GM12878 (cell line): Measurements from ENCODE around the gene LENG1. TPM values are rescaled to one million over a fixed set of nuclear protein-coding genes. Genes with fewer than 3 reads are reported as not detected.

ENCODE experiments used
- CEBPZ ChIP-seq: fragments of 150-350 bp; IDR thresholded peaks from 2 replicates; pipeline ENCODE4 v1.6.1; 2016; ENCODE audit warnings: low read depth, low read length
- CREM ChIP-seq: IDR thresholded peaks from 2 replicates; pipeline ENCODE4 v1.6.1; 2014; ENCODE audit warnings: antibody characterized with exemption, low read depth
- EED ChIP-seq: sonication (generic); IDR thresholded peaks from 2 replicates; pipeline ENCODE4 v1.6.1; 2016; ENCODE audit warnings: antibody characterized with exemption, low read depth
- ETV6 ChIP-seq, 2 experiments: fragments of 450-650 bp in 1 of 2; IDR thresholded peaks in 1 of 2; conservative IDR thresholded peaks in 1 of 2; 2 replicates each; pipeline ENCODE4 v1.6.1; 2014; ENCODE audit warnings: antibody characterized with exemption in 1 of 2, borderline replicate concordance in 1 of 2, low read depth in 1 of 2, mild to moderate bottlenecking in 1 of 2, moderate library complexity in 1 of 2
- IRF3 ChIP-seq: fragments of 450-650 bp; IDR thresholded peaks from 2 replicates; pipeline ENCODE4 v1.6.1; 2014; ENCODE audit warnings: mild to moderate bottlenecking
- JUNB ChIP-seq: IDR thresholded peaks from 2 replicates; pipeline ENCODE4 v1.6.1; 2016; ENCODE audit warnings: antibody characterized with exemption, mild to moderate bottlenecking
- MAX ChIP-seq: IDR thresholded peaks from 2 replicates; pipeline ENCODE4 v1.6.1; 2012; ENCODE audit warnings: low read depth, low read length, improper control_type of control experiment
- PAX8 ChIP-seq: fragments of 450-650 bp; IDR thresholded peaks from 2 replicates; pipeline ENCODE4 v1.6.1; 2017; ENCODE audit warnings: mild to moderate bottlenecking, moderate library complexity
- RAD21 ChIP-seq: IDR thresholded peaks from 2 replicates; pipeline ENCODE4 v1.6.1; 2011; ENCODE audit warnings: mild to moderate bottlenecking, low read depth, low read length, moderate library complexity; ENCODE audit not compliant: insufficient read depth
- RAD51 ChIP-seq: fragments of 450-650 bp; IDR thresholded peaks from 2 replicates; pipeline ENCODE4 v1.6.1; 2016; ENCODE audit warnings: moderate library complexity, mild to moderate bottlenecking, inconsistent platforms
- RBBP5 ChIP-seq: fragments of 200-600 bp; sonication (generic); conservative IDR thresholded peaks from 2 replicates; pipeline ENCODE4 v1.6.1; 2016
- RFX5 ChIP-seq: IDR thresholded peaks from 2 replicates; pipeline ENCODE4 v1.6.1; 2011; ENCODE audit warnings: low read depth, low read length, improper control_type of control experiment
- SMAD5 ChIP-seq: IDR thresholded peaks from 2 replicates; pipeline ENCODE4 v1.6.1; 2016; ENCODE audit warnings: antibody characterized with exemption, low read depth
- SREBF2 ChIP-seq: IDR thresholded peaks from 2 replicates; pipeline ENCODE4 v1.6.1; 2012; ENCODE audit warnings: mild to moderate bottlenecking, low read length
- TARDBP ChIP-seq: IDR thresholded peaks from 2 replicates; pipeline ENCODE4 v1.6.1; 2016; ENCODE audit warnings: borderline replicate concordance
- TBL1XR1 ChIP-seq: IDR thresholded peaks from 2 replicates; pipeline ENCODE4 v1.6.1; 2012; ENCODE audit warnings: low read depth, low read length, improper control_type of control experiment
- TCF12 ChIP-seq: IDR thresholded peaks from 2 replicates; pipeline ENCODE4 v1.6.1; 2011; ENCODE audit warnings: low read depth, mild to moderate bottlenecking, low read length
- WRNIP1 ChIP-seq: IDR thresholded peaks from 2 replicates; pipeline ENCODE4 v1.6.1; 2011; ENCODE audit warnings: low read depth, low read length, improper control_type of control experiment, borderline replicate concordance
- YBX1 ChIP-seq: fragments of 450-650 bp; IDR thresholded peaks from 2 replicates; pipeline ENCODE4 v1.6.1; 2016; ENCODE audit warnings: antibody characterized with exemption
- ZNF687 ChIP-seq: fragments of 450-650 bp; IDR thresholded peaks from 2 replicates; pipeline ENCODE4 v1.6.1; 2017; ENCODE audit warnings: mild to moderate bottlenecking, moderate library complexity
- polyA plus RNA-seq, 11 experiments: library from polyadenylated mRNA; depleted of rRNA in 4 of 11; unstranded in 6 of 11; stranded (reverse) in 5 of 11; fragments of >200 nt; fragmentation: Nextera tagmentation in 4 of 11; fragmentation: Illumina TruSeq in 1 of 11; extraction: Ambion mirVana in 4 of 11; extraction: Trizol in 1 of 11; gene quantifications; 1 replicate in 1 of 11; 2 replicates in 10 of 11; pipeline versions ENCODE4 v1.2.1 to v1.2.3, GENCODE V29; 2011 to 2016; ENCODE audit warnings: inconsistent platforms in 2 of 11, missing spikeins in 2 of 11, low read depth in 1 of 11
- total RNA-seq, 4 experiments: library from RNA; depleted of rRNA in 3 of 4; stranded (reverse); fragments of >200 nt in 3 of 4; fragmentation: Illumina TruSeq in 1 of 4; extraction: Trizol in 1 of 4; gene quantifications; 2 replicates each; pipeline versions ENCODE4 v1.2.1 to v1.2.3, GENCODE V29; 2013 to 2021

Gene LENG1
- total and polyA plus RNA-seq, 10 of the 15 experiments (the other 5 are each of a cell fraction or from before 2014, with no cell fraction given): 0.21 to 10.8 (median 5.8) TPM

GRCh38 chr19:54159352-54160181 lies at the start of gene LENG1 (continued):
- peak; percentile 79 for TF ChIP-seq ZNF687
- TF ChIP-seq WRNIP1: no peak
- TF ChIP-seq PAX8: no peak
- 0 out of 2 replicates have a peak, but pooled peaks have one; percentile 25 for TF ChIP-seq TBL1XR1
- TF ChIP-seq JUNB: no peak
- TF ChIP-seq RBBP5: no peak
- TF ChIP-seq CEBPZ: peak; percentile 93
- 0 out of 2 replicates have a peak, but pooled peaks have one; percentile 53 for TF ChIP-seq SREBF2
- TF ChIP-seq EED: no peak
- TF ChIP-seq YBX1: no peak
- no peak for TF ChIP-seq TARDBP
- no peak for TF ChIP-seq RAD51
- TF ChIP-seq RAD21: no peak
- TF ChIP-seq SMAD5: peak; percentile 67; the same call in 1 of the 2 replicates
- peak; percentile 97 for TF ChIP-seq IRF3
- TF ChIP-seq ETV6 (conservative IDR thresholded peaks at IDR 0.05 in 1 of 2, IDR thresholded peaks at IDR 0.05 in 1 of 2; ENCODE audit: borderline replicate concordance in 1 of 2, low read depth in 1 of 2): no peak; a peak in 1 of 4 replicates
- no peak; the same call in 1 of the 2 replicates for TF ChIP-seq MAX
- peak; percentile 90 for TF ChIP-seq RFX5
- peak; percentile 70; the same call in 1 of the 2 replicates for TF ChIP-seq CREM
- 0 out of 2 replicates have a peak, but pooled peaks have one; percentile 18 for TF ChIP-seq TCF12
